Measurements from ENCODE around the gene UGGT2. TPM values are rescaled to one million over a fixed set of nuclear protein-coding genes. Genes with fewer than 3 reads are reported as not detected.
"Not testable (repeated sequence)": the region's sequence is repeated elsewhere in the genome, so short reads cannot be mapped to it uniquely, and the experiment has no call there.

Gene UGGT2
- total RNA-seq, 2 experiments from 2014 or later: 1.8 TPM; not detected in 1

GRCh38 chr13:95791084-95791722 is 262.0 kb downstream of the UGGT2 start:
- no peaks in the 10 kb centered on the region for H3K4me1 ChIP-seq (ENCODE audit: insufficient read depth, low read length, poor library complexity, severe bottlenecking)
- TF ChIP-seq EZH2phosphoT487 (IDR thresholded peaks at IDR 0.05; ENCODE audit: borderline replicate concordance, low read depth, low read length) (no peak), CTCF (conservative IDR thresholded peaks at IDR 0.05; ENCODE audit: low read length) (no peak)
- H3K9me2 ChIP-seq (ENCODE audit: insufficient read depth, low read length): no peaks in the 10 kb centered on the region
- POLR2A ChIA-PET: interaction anchor here (0.6 kb wide), 2 partner anchors 7 to 1351 kb away, joined by 4 read pairs; no protein-coding TSS in a partner anchor
- no peak overlapping the region for H2AFZ ChIP-seq (ENCODE audit: low read length)
- peaks cover 3% of the 10 kb centered on the region; the same call in 1 of the 2 replicates for H3K36me3 ChIP-seq (ENCODE audit: insufficient read depth, low read length)
- no peak overlapping the region for H3K27ac ChIP-seq (ENCODE audit: low read depth, low read length, poor library complexity, severe bottlenecking)
- H3K9me3 ChIP-seq (ENCODE audit: low read length): no peaks in the 10 kb centered on the region
- DNase-seq (ENCODE audit: low spot score): no peak
- no peak overlapping the region for H3K4me2 ChIP-seq (ENCODE audit: low read length)
- H3K4me3 ChIP-seq (ENCODE audit: low read depth, low read length, poor library complexity, severe bottlenecking): no peak overlapping the region
- H4K20me1 ChIP-seq (ENCODE audit: insufficient read depth, low read length): no peaks in the 10 kb centered on the region
- H3K79me2 ChIP-seq (ENCODE audit: insufficient read depth, low read depth, low read length): no peaks in the 10 kb centered on the region
- CTCF ChIA-PET (ENCODE audit: unreplicated experiment): no interaction called here
- intact Hi-C loops (cut with micrococcal nuclease; ENCODE audit: unreplicated experiment): no loop called here
- BruUV-seq (replicated peaks): no TSS peak

GRCh38 chr13:95789315-95789714 is 263.9 kb downstream of the UGGT2 start:
- H3K27ac ChIP-seq (ENCODE audit: low read depth, low read length, poor library complexity, severe bottlenecking); H3K4me1 ChIP-seq (ENCODE audit: insufficient read depth, low read length, poor library complexity, severe bottlenecking); POLR2A ChIA-PET; H3K4me3 ChIP-seq (ENCODE audit: low read depth, low read length, poor library complexity, severe bottlenecking); CTCF ChIA-PET (ENCODE audit: unreplicated experiment); H2AFZ ChIP-seq (ENCODE audit: low read length); H4K20me1 ChIP-seq (ENCODE audit: insufficient read depth, low read length); H3K4me2 ChIP-seq (ENCODE audit: low read length); BruUV-seq (replicated peaks); H3K9me2 ChIP-seq (ENCODE audit: insufficient read depth, low read length); intact Hi-C loops (cut with micrococcal nuclease; ENCODE audit: unreplicated experiment); H3K36me3 ChIP-seq (ENCODE audit: insufficient read depth, low read length); H3K79me2 ChIP-seq (ENCODE audit: insufficient read depth, low read depth, low read length); H3K9me3 ChIP-seq (ENCODE audit: low read length); DNase-seq (ENCODE audit: low spot score): not testable (repeated sequence)

- Histone ChIP-seq H2AFZ (ENCODE audit: low read length) (no peak overlapping the region), H3K4me1 (ENCODE audit: insufficient read depth, low read length, poor library complexity, severe bottlenecking) (no peaks in the 10 kb centered on the region), H3K36me3 (ENCODE audit: insufficient read depth, low read length) (peaks cover 3% of the 10 kb centered on the region; the same call in 1 of the 2 replicates), H3K27ac (ENCODE audit: low read depth, low read length, poor library complexity, severe bottlenecking) (no peak overlapping the region), H4K20me1 (ENCODE audit: insufficient read depth, low read length) (no peaks in the 10 kb centered on the region), H3K9me2 (ENCODE audit: insufficient read depth, low read length) (no peaks in the 10 kb centered on the region), H3K79me2 (ENCODE audit: insufficient read depth, low read depth, low read length) (no peaks in the 10 kb centered on the region), H3K4me2 (ENCODE audit: low read length) (no peak overlapping the region), H3K9me3 (ENCODE audit: low read length) (no peaks in the 10 kb centered on the region), H3K4me3 (ENCODE audit: low read depth, low read length, poor library complexity, severe bottlenecking) (no peak overlapping the region)
- no TSS peak for BruUV-seq (replicated peaks)
- intact Hi-C loops (cut with micrococcal nuclease; ENCODE audit: unreplicated experiment): no loop called here
- TF ChIP-seq CTCF (conservative IDR thresholded peaks at IDR 0.05; ENCODE audit: low read length) (no peak), EZH2phosphoT487 (IDR thresholded peaks at IDR 0.05; ENCODE audit: borderline replicate concordance, low read depth, low read length) (no peak)
- no peak for DNase-seq (ENCODE audit: low spot score)
- CTCF ChIA-PET (ENCODE audit: unreplicated experiment): no interaction called here
- POLR2A ChIA-PET: no interaction called here
Measured at GRCh38 chr13:95788100-95788463, 265.1 kb downstream of the UGGT2 start.

Data from OCI-LY7 (cell line).